Mesenchymal stem cell (in vitro differentiated cells and primary cell): Measurements from ENCODE around the gene DHCR7. TPM values are rescaled to one million over a fixed set of nuclear protein-coding genes. Genes with fewer than 3 reads are reported as not detected.

Experiments used
- DNase-seq: peaks from one replicate; pipeline ENCODE4 v3.0.0-alpha.2; 2013
- H2AFZ ChIP-seq: one replicate; pipeline ENCODE4 v1.6.1; 2013; ENCODE audit warnings: low read depth, mild to moderate bottlenecking, control low read depth, inconsistent platforms, low read length, moderate library complexity
- H2AK5ac ChIP-seq: 2 replicates; pipeline ENCODE4 v1.6.1; 2013; ENCODE audit warnings: low read length, moderate library complexity, mild to moderate bottlenecking, inconsistent platforms; ENCODE audit not compliant: severe bottlenecking
- H2BK120ac ChIP-seq: one replicate; pipeline ENCODE4 v1.6.1; 2013; ENCODE audit warnings: low read depth, mild to moderate bottlenecking, inconsistent platforms, low read length, moderate library complexity
- H2BK12ac ChIP-seq, 2 experiments: one replicate each; pipeline ENCODE4 v1.6.1; 2013; ENCODE audit warnings: inconsistent platforms in 2 of 2, low read length in 2 of 2, mild to moderate bottlenecking in 2 of 2, moderate library complexity in 2 of 2, control low read depth in 1 of 2
- H2BK15ac ChIP-seq: one replicate; pipeline ENCODE4 v1.6.1; 2013; ENCODE audit warnings: mild to moderate bottlenecking, low read depth, inconsistent platforms; ENCODE audit not compliant: poor library complexity, severe bottlenecking
- H2BK5ac ChIP-seq: 2 replicates; pipeline ENCODE4 v1.6.1; 2013; ENCODE audit warnings: low read depth, mild to moderate bottlenecking, low read length, control low read depth, inconsistent platforms; ENCODE audit not compliant: poor library complexity, severe bottlenecking
- H3K14ac ChIP-seq, 2 experiments: one replicate each; pipeline ENCODE4 v1.6.1; 2013; ENCODE audit warnings: inconsistent platforms in 2 of 2, low read length in 2 of 2, control low read depth in 1 of 2, mild to moderate bottlenecking in 1 of 2, moderate library complexity in 1 of 2
- H3K18ac ChIP-seq, 2 experiments: one replicate each; pipeline ENCODE4 v1.6.1; 2013; ENCODE audit warnings: inconsistent platforms in 2 of 2, low read length in 2 of 2, control low read depth in 1 of 2, low read depth in 1 of 2, mild to moderate bottlenecking in 1 of 2
- H3K23ac ChIP-seq, 2 experiments: one replicate each; pipeline ENCODE4 v1.6.1; 2013; ENCODE audit warnings: inconsistent platforms in 2 of 2, low read length in 2 of 2, mild to moderate bottlenecking in 2 of 2, moderate library complexity in 2 of 2, control low read depth in 1 of 2
- H3K27ac ChIP-seq: 2 replicates; pipeline ENCODE4 v1.5.1; 2013; ENCODE audit warnings: mild to moderate bottlenecking, moderate library complexity, low read length, control low read depth, inconsistent platforms; ENCODE audit not compliant: poor library complexity, severe bottlenecking
- H3K27me3 ChIP-seq, 2 experiments: 2 replicates each; pipeline versions ENCODE4 v1.6.1 to v1.7.0; 2013; ENCODE audit warnings: low read length in 2 of 2, mild to moderate bottlenecking in 2 of 2, moderate library complexity in 2 of 2, control low read depth in 1 of 2, inconsistent platforms in 1 of 2; ENCODE audit not compliant: control insufficient read depth in 1 of 2, insufficient read depth in 1 of 2
- H3K36me3 ChIP-seq, 2 experiments: 2 replicates each; pipeline versions ENCODE4 v1.6.1 to v1.7.0; 2013; ENCODE audit warnings: low read length in 2 of 2, control low read depth in 1 of 2, inconsistent platforms in 1 of 2, low read depth in 1 of 2, mild to moderate bottlenecking in 1 of 2; ENCODE audit not compliant: insufficient read depth in 2 of 2, control insufficient read depth in 1 of 2
- H3K4ac ChIP-seq, 2 experiments: one replicate each; pipeline ENCODE4 v1.6.1; 2013; ENCODE audit warnings: inconsistent platforms in 2 of 2, low read length in 2 of 2, mild to moderate bottlenecking in 2 of 2, moderate library complexity in 2 of 2, control low read depth in 1 of 2, low read depth in 1 of 2
- H3K4me1 ChIP-seq: 2 replicates; pipeline ENCODE4 v1.6.1; 2013; ENCODE audit warnings: low read depth, low read length, control low read depth; ENCODE audit not compliant: control insufficient read depth, insufficient read depth
- H3K4me2 ChIP-seq: 2 replicates; pipeline ENCODE4 v1.6.1; 2013; ENCODE audit warnings: low read length, mild to moderate bottlenecking, inconsistent platforms; ENCODE audit not compliant: poor library complexity, severe bottlenecking
- H3K4me3 ChIP-seq, 2 experiments: 2 replicates each; pipeline versions ENCODE4 v1.5.1 to v1.7.0; 2013; ENCODE audit warnings: low read length in 2 of 2, mild to moderate bottlenecking in 2 of 2, control low read depth in 1 of 2, low read depth in 1 of 2; ENCODE audit not compliant: insufficient read depth in 1 of 2
- H3K79me1 ChIP-seq: replicated peaks from 2 replicates; pipeline ENCODE4 v1.6.1; 2013; ENCODE audit warnings: mild to moderate bottlenecking, control low read depth, low read length, inconsistent platforms; ENCODE audit not compliant: poor library complexity, severe bottlenecking
- H3K9ac ChIP-seq: 2 replicates; pipeline ENCODE4 v1.7.0; 2013; ENCODE audit warnings: mild to moderate bottlenecking, low read length, moderate library complexity
- H3K9me3 ChIP-seq: 2 replicates; pipeline ENCODE4 v1.7.0; 2013; ENCODE audit warnings: mild to moderate bottlenecking, low read length; ENCODE audit not compliant: control insufficient read depth
- H4K8ac ChIP-seq: one replicate; pipeline ENCODE4 v1.6.1; 2013; ENCODE audit warnings: inconsistent platforms, mild to moderate bottlenecking, low read length, moderate library complexity
- H4K91ac ChIP-seq: one replicate; pipeline ENCODE4 v1.6.1; 2013; ENCODE audit warnings: mild to moderate bottlenecking, low read length, inconsistent platforms
- WGBS: methylation state at CpG from one replicate; pipeline ENCODE4 v1.1.7; 2013; ENCODE audit warnings: mixed read lengths; 5-methylcytosine and 5-hydroxymethylcytosine counted together
- polyA plus RNA-seq, 2 experiments: library from polyadenylated mRNA; stranded (reverse); fragments of 200-250 nt; gene quantifications; one replicate each; pipeline ENCODE4 v1.2.3, GENCODE V29; 2013

Gene DHCR7, protein sequence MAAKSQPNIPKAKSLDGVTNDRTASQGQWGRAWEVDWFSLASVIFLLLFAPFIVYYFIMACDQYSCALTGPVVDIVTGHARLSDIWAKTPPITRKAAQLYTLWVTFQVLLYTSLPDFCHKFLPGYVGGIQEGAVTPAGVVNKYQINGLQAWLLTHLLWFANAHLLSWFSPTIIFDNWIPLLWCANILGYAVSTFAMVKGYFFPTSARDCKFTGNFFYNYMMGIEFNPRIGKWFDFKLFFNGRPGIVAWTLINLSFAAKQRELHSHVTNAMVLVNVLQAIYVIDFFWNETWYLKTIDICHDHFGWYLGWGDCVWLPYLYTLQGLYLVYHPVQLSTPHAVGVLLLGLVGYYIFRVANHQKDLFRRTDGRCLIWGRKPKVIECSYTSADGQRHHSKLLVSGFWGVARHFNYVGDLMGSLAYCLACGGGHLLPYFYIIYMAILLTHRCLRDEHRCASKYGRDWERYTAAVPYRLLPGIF
- 307 TPM for polyA plus RNA-seq (2013, experiment 1 of 2)
- polyA plus RNA-seq (2013, experiment 2 of 2): 298 TPM

DNA sequence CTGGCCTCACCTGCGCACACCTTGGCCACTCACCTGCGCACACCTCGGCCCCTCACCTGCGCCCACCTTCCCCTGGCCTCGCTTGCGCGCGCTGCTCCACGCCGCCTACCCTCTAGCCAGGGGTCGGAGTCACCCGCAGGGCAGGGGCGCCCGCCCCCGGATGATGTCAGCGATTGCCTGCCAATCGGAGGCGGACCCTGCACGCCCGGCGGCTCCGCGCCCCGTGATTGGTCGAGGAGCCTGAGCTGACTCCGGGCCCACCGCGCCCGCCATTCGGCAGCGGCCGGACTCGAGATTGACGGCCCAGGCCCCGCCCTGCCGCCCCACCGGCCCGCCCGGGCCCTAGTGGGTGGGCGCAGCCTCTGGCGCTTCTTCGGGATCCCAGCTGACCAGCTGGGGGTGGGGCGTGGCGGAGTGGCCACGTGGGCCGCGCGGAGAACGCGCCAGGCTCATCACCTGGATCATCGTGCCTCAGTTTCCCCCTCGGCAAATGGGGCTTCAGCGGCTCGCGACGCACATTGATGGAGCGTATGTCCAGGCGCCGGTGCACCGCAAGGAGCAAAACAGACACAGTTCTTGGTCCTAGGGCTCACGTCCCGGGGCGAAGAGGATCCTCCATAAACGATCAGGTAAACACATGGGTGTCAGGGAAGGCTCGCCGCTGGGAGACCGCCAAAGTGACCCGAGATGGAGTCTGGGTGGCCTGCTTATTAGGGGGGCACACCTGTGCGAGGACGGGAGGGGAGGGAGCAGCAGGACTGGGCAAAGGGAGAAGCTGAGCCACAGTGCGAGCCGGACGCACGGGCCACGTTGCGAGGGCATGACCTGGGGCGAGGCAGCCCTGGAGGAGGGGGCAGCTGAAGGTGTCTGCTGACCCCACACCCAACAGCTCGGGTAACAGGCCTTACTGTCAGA is at the start of gene DHCR7:
DHCR7 (minus strand) TSS at position 137 of the 915 bp plus-strand sequence. CDS start 3,441 bp downstream, outside the sequence.
- peak within 1 kb of the TSS; percentile 24 to 95 for H3K4ac ChIP-seq
- H2BK5ac ChIP-seq: no peak within 1 kb of the TSS
- peaks cover 27% of the 10 kb centered on the region for H3K79me1 ChIP-seq
- peak within 1 kb of the TSS; percentile 93 for H3K9ac ChIP-seq
- H2BK120ac ChIP-seq: peak within 1 kb of the TSS; percentile 50
- H2AFZ ChIP-seq: peak within 1 kb of the TSS; percentile 90
- H3K18ac ChIP-seq: peak within 1 kb of the TSS; percentile 86 to 100
- peak within 1 kb of the TSS; percentile 87 for H4K8ac ChIP-seq
- peak; percentile 96 for DNase-seq
- H2AK5ac ChIP-seq: no peak within 1 kb of the TSS
- peaks cover 13% of the 10 kb centered on the region for H3K4me1 ChIP-seq
- peak within 1 kb of the TSS; percentile 16 to 94 for H3K23ac ChIP-seq
- H3K27me3 ChIP-seq: no peaks in the 10 kb centered on the region
- peaks cover 12% of the 10 kb centered on the region for H3K9me3 ChIP-seq
- WGBS: under 1% methylated on average over 78 of the region's 78 CpGs
- H3K36me3 ChIP-seq: peaks cover 18 to 35% of the 10 kb centered on the region in 2 experiments
- H3K27ac ChIP-seq: no peak within 1 kb of the TSS
- peak within 1 kb of the TSS; percentile 99 for H3K4me3 ChIP-seq
- H3K14ac ChIP-seq: peak within 1 kb of the TSS in 1 of 2 experiments; percentile 100
- peak within 1 kb of the TSS; percentile 95 for H2BK15ac ChIP-seq
- H4K91ac ChIP-seq: peak within 1 kb of the TSS; percentile 97
- peak within 1 kb of the TSS; percentile 88 for H3K4me2 ChIP-seq
- H2BK12ac ChIP-seq: peak within 1 kb of the TSS; percentile 75 to 94

- Histone ChIP-seq H3K36me3 (peaks cover 71 to 94% of the 10 kb centered on the region in 2 experiments), H2BK5ac (no peak overlapping the region), H2AK5ac (no peak overlapping the region), H4K91ac (no peak overlapping the region), H3K14ac (no peak overlapping the region), H2BK120ac (no peak overlapping the region), H3K4ac (no peak overlapping the region), H4K8ac (no peak overlapping the region), H3K4me2 (no peak overlapping the region), H3K4me3 (no peak overlapping the region), H3K9me3 (peaks cover 4% of the 10 kb centered on the region), H3K18ac (no peak overlapping the region), H3K27ac (no peak overlapping the region), H2BK15ac (no peak overlapping the region), H3K23ac (no peak overlapping the region), H3K9ac (no peak overlapping the region), H2AFZ (no peak overlapping the region), H3K79me1 (peaks cover 15% of the 10 kb centered on the region), H2BK12ac (no peak overlapping the region), H3K4me1 (peaks cover 3% of the 10 kb centered on the region), H3K27me3 (no peaks in the 10 kb centered on the region)
- 97% methylated on average over 13 of the region's 13 CpGs for WGBS
- no peak for DNase-seq
Measured at GRCh38 chr11:71496421-71496820, 48.2 kb upstream of the DHCR7 start.

- Histone ChIP-seq H3K4me2 (no peak overlapping the region), H3K23ac (no peak overlapping the region), H3K27ac (no peak overlapping the region), H3K4me1 (peaks cover 2% of the 10 kb centered on the region), H3K9ac (no peak overlapping the region), H2AFZ (no peak overlapping the region), H2BK15ac (no peak overlapping the region), H3K27me3 (no peaks in the 10 kb centered on the region), H3K9me3 (peaks cover 4% of the 10 kb centered on the region), H3K4me3 (no peak overlapping the region), H2BK5ac (no peak overlapping the region), H3K18ac (no peak overlapping the region), H2BK120ac (no peak overlapping the region), H3K79me1 (peaks cover 11% of the 10 kb centered on the region), H2AK5ac (no peak overlapping the region), H4K91ac (no peak overlapping the region), H3K14ac (no peak overlapping the region), H4K8ac (no peak overlapping the region), H3K36me3 (peaks cover 71 to 94% of the 10 kb centered on the region in 2 experiments), H2BK12ac (no peak overlapping the region), H3K4ac (no peak overlapping the region)
- 96% methylated on average over 20 of the region's 20 CpGs for WGBS
- no peak for DNase-seq
Measured at GRCh38 chr11:71495286-71496230, 47.4 kb upstream of the DHCR7 start.
